IPS-NIHi11 (cell line): Measurements from ENCODE around the gene TMEM121B.

Experiments
- DNase-seq: peaks from one replicate; pipeline ENCODE4 v3.0.0; 2012; ENCODE audit warnings: mixed read lengths, low spot score

Gene TMEM121B

GRCh38 chr22:17110791-17111550 lies 10.2 kb downstream of the TMEM121B start:
- DNase-seq: no peak

GRCh38 chr22:17109976-17110375 lies 11.2 kb downstream of the TMEM121B start:
- no peak for DNase-seq

- DNase-seq: no peak
Observed at GRCh38 chr22:17109113-17109865, 11.9 kb downstream of the TMEM121B start.

- no peak for DNase-seq
Observed at GRCh38 chr22:17108256-17109112, 12.7 kb downstream of the TMEM121B start.

- no peak for DNase-seq
Observed at GRCh38 chr22:17107547-17107810, 13.7 kb downstream of the TMEM121B start.

GRCh38 chr22:17106785-17107546 lies 14.2 kb downstream of the TMEM121B start:
- DNase-seq: no peak

- peak; percentile 64 for DNase-seq
Observed at GRCh38 chr22:17106161-17106784, 14.9 kb downstream of the TMEM121B start.

- no peak for DNase-seq
Observed at GRCh38 chr22:17105143-17106129, 15.7 kb downstream of the TMEM121B start.

GRCh38 chr22:17104336-17104935 lies 16.7 kb downstream of the TMEM121B start:
- DNase-seq: no peak

- no peak for DNase-seq
Observed at GRCh38 chr22:17103351-17103750, 17.8 kb downstream of the TMEM121B start.

GRCh38 chr22:17102297-17102667 lies 18.9 kb downstream of the TMEM121B start:
- no peak for DNase-seq

- DNase-seq: no peak
Observed at GRCh38 chr22:17101475-17102296, 19.5 kb downstream of the TMEM121B start.

GRCh38 chr22:17100621-17101020 lies 20.5 kb downstream of the TMEM121B start:
- no peak for DNase-seq

GRCh38 chr22:17098379-17098819 lies 22.8 kb downstream of the TMEM121B start:
- DNase-seq: no peak

- DNase-seq: no peak
Observed at GRCh38 chr22:17097701-17098100, 23.5 kb downstream of the TMEM121B start.

- no peak for DNase-seq
Observed at GRCh38 chr22:17097062-17097461, 24.1 kb downstream of the TMEM121B start.

GRCh38 chr22:17096071-17096470 lies 25.1 kb downstream of the TMEM121B start:
- DNase-seq: no peak

GRCh38 chr22:17095538-17095937 lies 25.6 kb downstream of the TMEM121B start:
- DNase-seq: peak; percentile 74

- DNase-seq: no peak
Observed at GRCh38 chr22:17093081-17093480, 28.1 kb downstream of the TMEM121B start.
